HG03060 (cell line): ENCODE data around the gene GLDC.
"Not testable (repeated sequence)": the region's sequence is repeated elsewhere in the genome, so short reads cannot be mapped to it uniquely, and the experiment has no call there.

Experiments
- ATAC-seq: cut with Tn5 transposase; IDR thresholded peaks from one replicate; pipeline ENCODE4 v1.9.1; 2021; ENCODE audit warnings: low read depth, moderate number of reproducible peaks; ENCODE audit not compliant: unreplicated experiment

GLDC gene

GRCh38 chr9:6645355-6646292 lies at the start of gene GLDC:
Gene GLDC, minus strand, starts transcription at chr9:6645729. Its CDS starts 230 bp downstream, at chr9:6645499.
- ATAC-seq, result peak; percentile 39

GRCh38 chr9:6692881-6693361 lies 47.4 kb upstream of the GLDC start:
- ATAC-seq, result no peak

- ATAC-seq, result no peak
These were observed 46.9 kb upstream of the GLDC start for GRCh38 chr9:6692433-6692832.

GRCh38 chr9:6690675-6691070 lies 45.1 kb upstream of the GLDC start:
- ATAC-seq, result not testable (repeated sequence)

GRCh38 chr9:6689893-6690674 lies 44.6 kb upstream of the GLDC start:
- no peak for ATAC-seq

GRCh38 chr9:6687180-6687579 lies 41.7 kb upstream of the GLDC start:
- ATAC-seq, result no peak

GRCh38 chr9:6686396-6686795 lies 40.9 kb upstream of the GLDC start:
- no peak for ATAC-seq

GRCh38 chr9:6681957-6682501 lies 36.5 kb upstream of the GLDC start:
- no peak for ATAC-seq

GRCh38 chr9:6681147-6681956 lies 35.8 kb upstream of the GLDC start:
- peak; percentile 43 for ATAC-seq

- ATAC-seq, result peak; percentile 5
These were observed 35.2 kb upstream of the GLDC start for GRCh38 chr9:6680797-6681146.

- no peak for ATAC-seq
These were observed 32.3 kb upstream of the GLDC start for GRCh38 chr9:6677803-6678202.

- ATAC-seq, result no peak
These were observed 30.9 kb upstream of the GLDC start for GRCh38 chr9:6676254-6676921.

GRCh38 chr9:6675268-6675667 lies 29.7 kb upstream of the GLDC start:
- ATAC-seq, result no peak

GRCh38 chr9:6673326-6674025 lies 27.9 kb upstream of the GLDC start:
- no peak for ATAC-seq

- no peak for ATAC-seq
These were observed 26.6 kb upstream of the GLDC start for GRCh38 chr9:6672118-6672517.

- ATAC-seq, result no peak
These were observed 25.9 kb upstream of the GLDC start for GRCh38 chr9:6671416-6671815.

- ATAC-seq, result no peak
These were observed 24.4 kb upstream of the GLDC start for GRCh38 chr9:6669881-6670280.

GRCh38 chr9:6667633-6668280 lies 22.2 kb upstream of the GLDC start:
- ATAC-seq, result no peak

GRCh38 chr9:6667080-6667479 lies 21.6 kb upstream of the GLDC start:
- no peak for ATAC-seq
